ENCODE measurements around the gene STPG2. TPM values are rescaled to one million over a fixed set of nuclear protein-coding genes. Genes with fewer than 3 reads are reported as not detected.

STPG2 gene
- total RNA-seq, 4 donors from 2014 or later, result not detected

GRCh38 chr4:98170035-98170434 lies 26.8 kb upstream of the STPG2 start:
- no peaks in the 10 kb centered on the region for H3K36me3 ChIP-seq
- no peaks in the 10 kb centered on the region for H3K4me1 ChIP-seq
- no peak for DNase-seq
- H3K27me3 ChIP-seq, result no peaks in the 10 kb centered on the region
- H3K27ac ChIP-seq, result no peak overlapping the region
- H3K9me3 ChIP-seq, result no peaks in the 10 kb centered on the region
- TF ChIP-seq POLR2A (IDR thresholded peaks at IDR 0.05) (no peak), CTCF (IDR thresholded peaks at IDR 0.05) (no peak)
- no peak overlapping the region for H3K4me3 ChIP-seq

- TF ChIP-seq POLR2A (IDR thresholded peaks at IDR 0.05) (no peak), CTCF (IDR thresholded peaks at IDR 0.05) (no peak)
- Histone ChIP-seq H3K4me3 (no peak overlapping the region), H3K9me3 (no peaks in the 10 kb centered on the region)
Observed at GRCh38 chr4:98166731-98167041, 23.4 kb upstream of the STPG2 start.

GRCh38 chr4:98166025-98166730 lies 22.9 kb upstream of the STPG2 start:
- no peaks in the 10 kb centered on the region for H3K27me3 ChIP-seq
- no peaks in the 10 kb centered on the region for H3K36me3 ChIP-seq
- no peaks in the 10 kb centered on the region for H3K9me3 ChIP-seq
- H3K4me1 ChIP-seq, result no peaks in the 10 kb centered on the region
- no peak overlapping the region for H3K27ac ChIP-seq
- no peak for DNase-seq
- TF ChIP-seq CTCF (IDR thresholded peaks at IDR 0.05) (no peak), POLR2A (IDR thresholded peaks at IDR 0.05) (no peak)
- H3K4me3 ChIP-seq, result no peak overlapping the region

More at GRCh38 chr4:98166731-98167041, 23.4 kb upstream of the STPG2 start:
- Histone ChIP-seq H3K27ac (no peak overlapping the region), H3K36me3 (no peaks in the 10 kb centered on the region), H3K4me1 (no peaks in the 10 kb centered on the region), H3K27me3 (no peaks in the 10 kb centered on the region)
- no peak for DNase-seq

DNA sequence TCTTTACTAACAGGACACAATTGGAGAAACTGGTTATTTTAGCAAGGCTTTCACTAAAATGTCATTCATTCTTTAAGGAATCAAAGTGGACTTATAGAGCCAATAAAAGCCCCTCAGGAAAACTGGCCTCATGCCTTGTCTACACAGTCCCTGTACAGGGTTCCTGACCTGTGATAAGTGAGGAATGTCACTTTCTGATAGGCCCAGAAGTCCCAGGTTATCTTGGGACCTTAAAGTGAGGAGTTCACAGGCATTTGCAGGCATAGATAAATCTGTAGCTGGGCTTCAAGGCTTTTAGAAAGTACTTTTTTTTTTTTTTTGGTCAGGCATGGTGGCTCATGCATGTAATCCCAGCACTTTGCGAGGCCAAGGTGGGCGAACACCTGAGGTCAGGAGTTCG lies 19.4 kb upstream of the STPG2 start:
- H3K4me3 ChIP-seq, result no peak overlapping the region
- H3K4me1 ChIP-seq, result no peaks in the 10 kb centered on the region
- no peak for DNase-seq
- H3K27ac ChIP-seq, result no peak overlapping the region
- H3K27me3 ChIP-seq, result no peaks in the 10 kb centered on the region
- no peaks in the 10 kb centered on the region for H3K9me3 ChIP-seq
- TF ChIP-seq POLR2A (IDR thresholded peaks at IDR 0.05) (no peak), CTCF (IDR thresholded peaks at IDR 0.05) (no peak)
- no peaks in the 10 kb centered on the region for H3K36me3 ChIP-seq

- Histone ChIP-seq H3K27me3 (no peaks in the 10 kb centered on the region), H3K9me3 (no peaks in the 10 kb centered on the region), H3K27ac (no peak overlapping the region), H3K36me3 (no peaks in the 10 kb centered on the region), H3K4me1 (no peaks in the 10 kb centered on the region), H3K4me3 (no peak overlapping the region)
- no peak for DNase-seq
- no peak for TF ChIP-seq POLR2A (IDR thresholded peaks at IDR 0.05)
- no peak for TF ChIP-seq CTCF (IDR thresholded peaks at IDR 0.05)
Observed at GRCh38 chr4:98151145-98151924, 8.1 kb upstream of the STPG2 start.
